Loucy (cell line): Measurements from ENCODE around the gene SYPL1.

Experiments used
- EZH2phosphoT487 ChIP-seq: fragments of 200-600 bp; IDR thresholded peaks from 2 replicates; pipeline ENCODE4 v1.6.1; 2018; ENCODE audit warnings: antibody characterized with exemption, mild to moderate bottlenecking, moderate library complexity, borderline replicate concordance
- TF ChIP-seq, protein P1 (sequence below): fragments of 200-600 bp; sonication (generic); conservative IDR thresholded peaks from 2 replicates; pipeline ENCODE4 v1.5.1; 2014; ENCODE audit warnings: mild to moderate bottlenecking, antibody characterized with exemption, low read length

DNA sequence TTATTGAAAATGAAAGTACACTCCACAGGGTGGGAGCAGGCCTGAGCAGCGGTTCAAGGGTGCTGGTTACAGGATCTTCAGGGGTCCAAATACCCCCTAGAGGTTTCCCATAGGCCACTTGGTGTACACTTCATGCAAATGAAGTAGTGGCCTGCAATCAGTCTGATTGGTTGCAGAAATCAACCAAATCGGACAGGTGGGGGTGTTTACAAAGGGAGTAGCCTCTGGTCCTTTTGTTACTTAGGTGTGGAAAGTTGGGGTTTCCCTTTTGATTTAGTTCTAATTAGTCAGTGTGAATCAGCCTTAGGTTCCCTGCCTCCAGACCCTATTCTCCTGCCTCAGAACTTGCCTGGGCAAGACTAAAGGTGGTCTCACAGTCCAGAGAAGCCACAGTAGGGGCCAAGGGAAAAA, 49.6 kb downstream of the SYPL1 start:
- TF ChIP-seq, protein P1, sequence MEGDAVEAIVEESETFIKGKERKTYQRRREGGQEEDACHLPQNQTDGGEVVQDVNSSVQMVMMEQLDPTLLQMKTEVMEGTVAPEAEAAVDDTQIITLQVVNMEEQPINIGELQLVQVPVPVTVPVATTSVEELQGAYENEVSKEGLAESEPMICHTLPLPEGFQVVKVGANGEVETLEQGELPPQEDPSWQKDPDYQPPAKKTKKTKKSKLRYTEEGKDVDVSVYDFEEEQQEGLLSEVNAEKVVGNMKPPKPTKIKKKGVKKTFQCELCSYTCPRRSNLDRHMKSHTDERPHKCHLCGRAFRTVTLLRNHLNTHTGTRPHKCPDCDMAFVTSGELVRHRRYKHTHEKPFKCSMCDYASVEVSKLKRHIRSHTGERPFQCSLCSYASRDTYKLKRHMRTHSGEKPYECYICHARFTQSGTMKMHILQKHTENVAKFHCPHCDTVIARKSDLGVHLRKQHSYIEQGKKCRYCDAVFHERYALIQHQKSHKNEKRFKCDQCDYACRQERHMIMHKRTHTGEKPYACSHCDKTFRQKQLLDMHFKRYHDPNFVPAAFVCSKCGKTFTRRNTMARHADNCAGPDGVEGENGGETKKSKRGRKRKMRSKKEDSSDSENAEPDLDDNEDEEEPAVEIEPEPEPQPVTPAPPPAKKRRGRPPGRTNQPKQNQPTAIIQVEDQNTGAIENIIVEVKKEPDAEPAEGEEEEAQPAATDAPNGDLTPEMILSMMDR = no peak
- no peak for TF ChIP-seq EZH2phosphoT487
